GM19193 (cell line): ENCODE data around the gene C1QB.

ENCODE experiments used
- POLR2A ChIP-seq: IDR thresholded peaks from 4 replicates; pipeline ENCODE4 v1.6.1; 2011; ENCODE audit not compliant: insufficient read depth, insufficient read length; ENCODE audit errors: extremely low read depth

Gene C1QB

DNA sequence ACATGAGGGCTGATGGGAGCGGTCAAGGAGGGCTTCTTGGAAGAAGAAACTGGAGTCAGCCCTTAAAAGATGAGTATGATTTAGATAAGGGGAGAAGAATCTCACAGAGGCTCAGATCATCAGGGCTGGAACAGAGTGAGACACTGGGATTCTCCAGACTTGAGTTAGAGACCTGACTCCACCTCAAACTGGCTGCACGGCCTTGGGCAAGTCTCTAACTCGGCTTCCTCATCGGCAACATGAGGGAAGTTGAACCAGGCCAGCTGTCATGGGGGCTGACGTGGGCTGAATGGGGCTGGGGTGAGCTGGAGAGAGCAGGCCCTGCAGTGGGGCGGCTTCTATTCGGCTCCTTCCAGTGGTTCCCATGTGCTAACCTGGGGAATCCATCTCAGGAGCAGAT, 7.1 kb upstream of the C1QB start:
- TF ChIP-seq POLR2A, result no peak

DNA sequence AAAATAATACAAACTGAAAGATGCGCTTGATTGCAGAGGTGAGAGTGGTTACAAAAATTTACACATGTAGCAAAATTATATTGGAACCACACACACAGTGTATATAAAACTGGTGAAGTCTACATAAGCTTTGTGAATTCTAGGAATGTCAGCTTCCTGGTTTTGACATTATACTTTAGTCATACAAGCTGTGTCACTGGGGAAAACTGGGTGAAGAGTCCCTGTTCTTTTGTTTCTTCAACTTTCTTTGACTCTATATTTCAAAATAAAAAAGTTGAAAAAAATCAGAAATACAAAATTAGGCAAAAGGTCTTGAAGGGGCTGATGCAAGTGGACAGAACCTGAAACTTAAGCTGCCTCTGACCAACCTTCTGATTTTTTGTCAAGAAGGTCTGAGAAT, 6.7 kb upstream of the C1QB start:
- TF ChIP-seq POLR2A, result no peak

DNA sequence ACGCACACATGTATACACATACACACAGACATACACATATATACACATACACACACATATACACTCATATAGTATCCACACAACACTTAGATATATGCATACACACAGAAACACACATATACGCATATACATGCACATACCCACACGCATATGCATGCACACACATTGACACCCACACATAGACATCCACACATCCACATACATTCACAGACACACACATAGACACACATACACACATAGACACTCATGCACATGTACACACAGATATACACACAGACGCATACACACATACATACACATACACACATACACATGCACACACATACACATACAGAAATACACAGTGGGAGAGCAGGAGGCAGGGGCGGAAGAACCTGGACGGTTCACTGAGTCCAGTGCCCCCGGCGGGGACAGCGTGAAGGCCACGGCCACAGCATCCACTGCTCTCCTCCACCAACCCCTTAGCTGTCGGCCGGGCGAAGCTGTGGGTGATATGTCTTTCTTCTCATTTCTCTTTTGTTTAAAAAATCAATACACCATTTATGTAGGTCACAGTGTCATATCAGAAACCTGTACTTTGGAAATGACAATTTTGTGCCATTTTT, 2.8 kb upstream of the C1QB start:
- no peak for TF ChIP-seq POLR2A

DNA sequence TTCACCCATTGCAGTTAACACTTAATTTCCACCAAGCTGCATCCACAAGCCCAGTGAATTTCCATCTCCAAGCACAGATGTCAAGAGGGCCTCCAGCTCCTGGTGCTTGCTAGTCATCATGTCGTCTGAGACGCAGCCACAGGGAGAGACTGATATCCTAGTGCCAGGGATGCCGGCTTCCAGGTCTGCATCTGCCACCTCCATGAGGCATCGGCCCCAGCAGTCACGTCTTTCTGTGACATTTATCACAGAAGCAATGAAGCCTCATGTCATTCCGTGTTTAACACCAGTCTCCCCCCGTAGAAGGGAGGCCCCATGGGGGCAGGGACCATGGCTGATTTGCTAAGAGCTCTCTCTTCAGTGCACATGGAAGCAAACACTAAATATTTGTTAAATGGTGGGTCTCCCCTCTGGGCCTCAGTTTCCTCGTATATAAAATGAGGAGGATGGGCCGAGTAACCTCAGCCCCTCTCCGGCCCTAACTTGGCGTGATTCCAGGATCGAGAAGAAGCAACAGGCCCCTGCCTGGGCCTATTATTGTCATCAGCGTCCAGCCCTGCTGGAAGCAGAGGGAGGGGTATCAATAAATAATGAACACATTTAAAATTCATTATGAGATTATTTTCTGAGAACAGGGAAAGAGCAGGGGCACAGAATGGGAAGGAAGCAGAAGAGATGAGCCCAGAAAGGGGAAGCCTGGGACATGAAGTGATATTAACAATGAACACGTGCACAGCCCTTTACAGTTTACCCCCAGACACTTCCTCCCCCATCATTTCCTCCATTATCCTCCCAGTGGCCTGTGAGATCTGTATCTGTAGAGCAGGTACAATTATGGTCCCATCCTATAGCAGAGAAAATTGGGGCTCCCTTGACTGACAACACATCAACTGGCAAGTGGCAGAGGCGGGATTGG, 837 bp upstream of the C1QB start:
- no peak for TF ChIP-seq POLR2A

DNA sequence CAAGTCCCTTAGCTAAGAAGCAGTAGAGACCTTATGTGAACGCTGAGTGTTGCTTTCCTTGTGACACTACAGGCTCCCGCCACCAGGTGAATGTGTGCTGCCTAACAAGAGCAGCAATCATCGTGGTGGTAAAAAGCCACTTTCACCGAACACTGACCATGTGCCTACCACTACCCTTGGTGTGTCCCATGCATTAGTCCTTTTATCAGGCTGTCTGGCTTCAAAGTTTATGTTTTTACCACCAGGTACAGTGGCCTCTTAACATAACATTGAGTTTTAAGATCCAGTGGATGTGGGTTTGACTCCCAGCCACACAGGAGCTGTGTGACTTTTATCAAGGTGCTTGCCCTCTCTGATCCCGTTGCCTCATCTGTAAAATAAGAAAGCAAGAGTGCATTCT, 1.7 kb downstream of the C1QB start:
- TF ChIP-seq POLR2A, result no peak

DNA sequence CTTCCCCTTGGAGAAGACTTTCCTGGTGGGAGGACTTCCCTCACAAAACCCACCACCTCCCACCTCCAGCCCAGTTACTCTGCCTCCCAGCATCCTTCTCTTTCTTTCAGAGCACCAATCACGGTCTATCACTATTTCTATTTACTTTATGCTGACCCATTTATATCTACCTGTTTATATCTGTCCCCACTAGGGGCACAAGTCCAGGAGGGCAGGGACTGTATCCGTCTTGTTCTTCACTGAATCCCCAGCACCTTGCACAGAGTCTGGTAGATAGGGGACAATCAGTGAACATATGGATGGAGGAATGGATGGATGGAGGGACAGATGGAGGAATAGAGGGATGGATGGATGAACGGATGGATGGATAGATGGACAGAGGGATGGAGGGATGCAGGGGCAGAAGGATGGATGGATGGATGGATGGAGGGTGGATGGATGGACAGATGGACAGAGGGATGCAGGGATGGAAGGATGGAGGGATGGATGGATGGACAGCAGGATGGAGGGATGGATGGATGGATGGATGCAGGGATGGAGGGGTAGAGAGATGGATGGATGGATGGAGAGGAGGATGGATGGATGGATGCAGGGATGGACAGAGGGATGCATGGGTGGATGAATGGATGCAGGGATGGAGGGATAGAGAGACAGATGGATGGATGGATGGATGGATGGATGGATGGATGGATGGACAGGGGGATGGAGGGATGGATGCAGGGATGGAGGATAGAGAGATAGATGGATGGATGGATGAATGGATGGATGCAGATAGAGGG, 5.5 kb downstream of the C1QB start:
- no peak for TF ChIP-seq POLR2A

DNA sequence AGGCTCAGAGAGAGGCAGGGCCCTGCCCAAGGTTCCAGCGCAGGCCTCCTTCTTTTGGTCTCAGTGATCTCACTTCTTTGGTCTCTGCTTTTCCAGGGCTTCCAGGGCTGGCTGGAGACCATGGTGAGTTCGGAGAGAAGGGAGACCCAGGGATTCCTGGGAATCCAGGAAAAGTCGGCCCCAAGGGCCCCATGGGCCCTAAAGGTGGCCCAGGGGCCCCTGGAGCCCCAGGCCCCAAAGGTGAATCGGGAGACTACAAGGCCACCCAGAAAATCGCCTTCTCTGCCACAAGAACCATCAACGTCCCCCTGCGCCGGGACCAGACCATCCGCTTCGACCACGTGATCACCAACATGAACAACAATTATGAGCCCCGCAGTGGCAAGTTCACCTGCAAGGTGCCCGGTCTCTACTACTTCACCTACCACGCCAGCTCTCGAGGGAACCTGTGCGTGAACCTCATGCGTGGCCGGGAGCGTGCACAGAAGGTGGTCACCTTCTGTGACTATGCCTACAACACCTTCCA, 7.7 kb downstream of the C1QB start:
- no peak for TF ChIP-seq POLR2A

DNA sequence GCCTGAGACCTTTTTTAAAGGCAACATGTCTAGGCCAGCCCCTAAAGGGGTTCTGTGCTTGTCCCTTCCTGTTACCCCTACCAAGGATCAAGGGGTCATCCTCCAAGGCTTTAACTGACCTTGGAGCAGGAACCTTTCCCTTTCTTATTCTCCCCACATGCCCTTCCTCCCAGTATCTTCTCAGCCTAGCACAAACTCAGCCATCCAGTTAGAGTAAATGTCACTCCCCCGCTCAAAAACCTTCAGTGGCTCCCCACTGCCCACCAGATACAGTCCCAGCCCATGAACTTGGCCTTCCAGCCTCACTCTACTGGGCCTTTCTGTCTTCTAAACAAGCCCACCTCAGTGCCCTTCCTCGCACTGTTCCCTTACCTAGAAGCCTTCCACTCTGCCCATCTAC, 8.8 kb downstream of the C1QB start:
- no peak for TF ChIP-seq POLR2A

DNA sequence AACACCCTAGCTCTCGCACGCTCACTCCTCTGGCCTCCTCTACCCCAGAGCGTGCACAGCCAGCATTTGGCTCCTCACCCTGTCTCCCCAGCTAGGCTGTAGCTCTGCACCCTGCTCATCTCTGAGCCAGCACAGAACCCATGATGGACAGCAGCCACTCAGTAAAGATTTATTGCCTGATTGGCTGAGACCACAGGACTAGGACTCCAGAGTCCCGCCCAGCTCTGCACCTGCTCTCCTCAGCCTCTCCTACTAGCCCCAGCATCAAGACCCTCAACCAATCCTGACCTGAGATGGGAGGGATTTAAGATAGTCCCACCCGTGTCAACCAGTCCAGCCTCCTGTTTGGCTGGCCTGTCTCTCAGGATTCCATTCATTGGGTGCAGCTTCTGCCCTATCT, 9.3 kb downstream of the C1QB start:
- TF ChIP-seq POLR2A, result no peak

DNA sequence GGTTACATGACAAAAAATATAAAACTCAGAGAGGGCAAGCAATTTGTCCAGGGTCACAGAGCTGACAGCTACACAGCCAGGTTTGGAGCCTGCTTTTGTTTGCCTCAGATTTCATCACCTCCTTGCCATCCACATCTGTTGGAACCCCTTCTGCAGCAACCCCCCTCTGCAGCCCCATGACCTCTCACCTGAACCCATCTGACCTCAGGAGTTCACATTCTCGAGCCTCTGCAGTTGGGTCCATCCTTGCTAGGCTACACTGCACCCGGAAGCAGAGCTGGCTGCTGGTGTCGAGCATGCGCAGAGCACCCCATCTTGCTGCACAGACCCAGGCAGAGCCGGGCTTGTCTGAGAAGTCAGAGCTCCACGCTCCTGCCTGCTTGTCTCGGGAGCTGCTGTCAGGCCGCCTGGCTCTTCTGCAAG, 10.0 kb downstream of the C1QB start:
- TF ChIP-seq POLR2A, result no peak

DNA sequence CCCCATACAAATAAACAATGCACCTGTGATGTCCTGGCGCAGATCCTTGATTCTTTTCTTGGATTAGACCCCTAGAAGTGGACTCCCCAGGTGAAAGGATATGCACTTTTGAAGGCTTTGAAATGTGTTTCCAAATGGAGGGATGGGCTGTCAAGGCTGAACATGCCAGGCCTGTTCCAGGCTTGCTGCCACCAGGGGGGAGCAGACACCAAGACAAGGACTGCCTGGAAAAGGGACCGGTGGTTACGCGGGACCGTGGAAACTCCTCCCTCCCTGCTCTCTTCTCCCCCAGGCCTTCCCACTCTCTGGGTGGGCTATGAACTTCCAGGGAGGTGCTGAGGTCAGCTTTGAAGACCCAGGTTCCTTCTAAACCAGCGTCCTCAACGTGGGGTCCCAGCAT, 12.7 kb downstream of the C1QB start:
- TF ChIP-seq POLR2A, result no peak

DNA sequence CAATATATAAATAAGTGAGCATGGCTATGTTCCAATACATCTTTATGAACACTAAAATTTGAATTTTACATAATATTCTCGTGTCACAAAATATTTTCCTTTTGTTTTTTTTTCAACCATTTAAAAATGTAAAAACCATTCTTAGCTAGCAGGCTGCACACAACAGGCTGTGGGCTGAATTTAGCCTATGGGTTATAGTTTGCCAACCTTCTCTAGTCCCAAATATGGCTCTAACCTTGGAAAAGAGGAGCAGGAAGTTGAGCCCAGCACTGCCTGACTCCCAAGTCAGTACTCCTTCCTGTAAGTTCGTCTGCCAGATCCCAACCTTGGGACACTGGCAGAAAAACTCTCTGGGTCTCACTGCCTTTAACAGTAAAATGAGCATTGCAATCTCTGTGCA, 13.4 kb downstream of the C1QB start:
- no peak for TF ChIP-seq POLR2A

DNA sequence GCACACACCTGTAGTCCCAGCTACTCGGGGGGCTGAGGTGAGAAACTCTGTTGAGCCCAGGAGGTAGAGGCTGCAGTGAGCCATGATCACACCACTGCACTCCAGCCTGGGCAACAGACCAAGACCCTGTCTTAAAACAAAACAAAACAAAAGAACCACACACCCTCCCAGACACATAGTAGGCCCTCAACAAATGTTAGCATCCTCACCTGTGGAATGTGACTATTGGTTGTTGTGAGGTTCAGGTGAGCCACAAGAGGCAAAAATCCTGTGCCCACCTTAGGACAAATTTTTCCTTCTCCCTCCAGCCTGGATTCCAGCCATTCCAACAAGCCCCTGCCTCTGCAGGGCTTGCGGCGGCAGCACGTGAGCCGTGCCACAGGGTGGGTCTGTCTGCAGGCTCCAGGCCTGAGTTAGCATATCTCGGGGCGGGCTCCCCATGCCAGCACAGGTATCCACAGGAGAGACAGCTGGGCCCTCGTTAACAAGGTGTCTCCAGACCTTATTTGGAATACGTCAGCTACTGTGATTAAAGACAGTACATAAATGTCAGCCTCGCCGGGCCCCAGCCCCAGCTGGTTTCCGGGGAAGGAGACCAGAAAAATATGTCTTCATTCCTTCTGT, 17.4 kb downstream of the C1QB start:
- TF ChIP-seq POLR2A, result no peak

DNA sequence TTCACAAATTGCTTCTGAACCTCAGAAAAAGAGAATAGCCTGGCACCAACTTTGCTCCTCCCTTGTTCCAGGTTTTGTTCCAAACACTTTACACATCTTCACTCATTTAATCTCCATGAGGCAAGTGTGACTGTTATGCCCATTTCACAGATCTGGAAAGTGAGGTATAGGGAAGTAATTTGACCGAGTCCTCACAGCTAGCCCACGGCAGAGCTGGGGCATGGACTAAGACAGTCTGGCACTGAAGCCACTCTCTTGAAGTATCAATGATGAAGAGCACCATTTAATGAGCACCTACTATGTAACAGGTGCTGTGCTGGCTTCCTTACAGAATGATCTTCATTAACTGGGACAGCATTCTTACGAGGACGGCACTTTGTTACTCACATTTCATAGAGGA, 19.0 kb downstream of the C1QB start:
- TF ChIP-seq POLR2A, result no peak

DNA sequence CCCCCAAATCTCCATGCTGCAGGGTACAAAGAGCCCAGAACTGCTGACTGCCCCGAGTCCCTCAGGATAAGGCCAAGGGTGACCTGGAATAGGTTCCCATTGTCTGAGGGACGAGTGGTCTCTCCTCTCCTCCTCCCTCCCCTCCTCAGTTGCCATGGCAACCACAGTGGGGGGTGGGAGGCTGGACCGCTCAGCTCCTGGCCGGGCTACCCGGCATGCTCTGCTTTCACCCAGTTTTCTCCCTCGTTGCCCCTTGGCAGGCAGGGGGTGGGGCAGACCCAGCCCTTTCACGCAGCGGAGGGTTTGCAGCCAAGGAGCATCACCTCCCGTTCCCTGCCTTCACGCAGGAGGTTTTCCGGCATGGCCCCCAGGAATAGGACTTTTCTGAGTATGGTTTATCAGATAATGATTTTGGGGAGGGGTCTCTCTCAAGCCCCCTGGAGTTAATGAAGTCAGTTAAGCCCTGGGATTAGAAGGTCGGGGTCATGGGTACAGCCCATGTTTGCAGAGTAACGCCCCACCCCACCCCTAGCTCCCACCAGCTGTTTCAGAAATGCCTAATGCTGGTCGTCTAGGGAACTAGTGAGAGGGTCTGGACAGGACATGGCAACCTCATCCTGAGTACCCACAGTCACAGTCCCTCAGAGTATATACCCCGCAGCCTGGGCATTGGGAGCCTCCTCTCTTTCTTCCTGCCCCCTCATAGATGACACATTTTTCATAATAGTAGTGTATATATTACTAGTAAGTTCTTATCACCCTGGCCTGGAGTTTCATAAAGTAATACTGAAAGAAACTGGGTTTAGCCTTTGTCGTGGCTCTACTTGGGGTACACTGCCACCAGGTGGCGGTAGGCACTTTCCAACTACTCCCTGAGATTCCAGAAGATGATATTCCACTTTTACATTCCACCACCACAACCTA, 20.7 kb downstream of the C1QB start:
- no peak for TF ChIP-seq POLR2A

DNA sequence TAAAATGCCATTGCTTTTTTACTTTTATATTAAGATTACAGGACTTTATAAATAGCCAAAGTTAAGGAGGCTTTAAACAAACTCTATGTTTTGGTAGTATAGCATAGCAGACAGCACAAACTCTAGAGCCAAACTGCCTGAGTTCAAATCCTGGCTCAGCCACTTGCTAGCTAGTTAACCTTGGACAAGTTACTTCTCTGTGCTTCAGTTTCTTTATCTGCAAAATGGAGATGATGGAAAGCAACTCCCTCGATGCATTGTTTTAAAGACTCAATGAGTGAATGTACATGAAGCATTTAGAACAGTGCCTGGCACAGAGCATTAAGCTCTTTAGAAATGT, 21.3 kb downstream of the C1QB start:
- TF ChIP-seq POLR2A, result no peak
